K562 (cell line): ENCODE measurements around the gene RIOK3. TPM values are rescaled to one million over a fixed set of nuclear protein-coding genes. Genes with fewer than 3 reads are reported as not detected.
A peak's percentile ranks its signal among the peaks of the same experiment; 100 is the strongest.

Experiments used
- ELK3 ChIP-seq: fragments of 450-650 bp; formaldehyde crosslinking; IDR thresholded peaks from 2 replicates; pipeline ENCODE4 v1.4.0; 2020; ENCODE audit warnings: mild to moderate bottlenecking
- EP400 ChIP-seq: fragments of 450-650 bp; IDR thresholded peaks from 2 replicates; pipeline ENCODE4 v1.6.1; 2017; ENCODE audit warnings: antibody characterized with exemption, mild to moderate bottlenecking, moderate library complexity
- FOXJ2 ChIP-seq: fragments of 200-800 bp; sonication (Bioruptor generic); IDR thresholded peaks from 2 replicates; pipeline ENCODE4 v1.6.1; 2016; ENCODE audit warnings: missing genetic modification characterization, missing compliant biosample characterization
- GTF2F1 ChIP-seq: IDR thresholded peaks from 2 replicates; pipeline ENCODE4 v1.6.1; 2011; ENCODE audit warnings: low read depth, low read length, improper control_type of control experiment
- KHSRP ChIP-seq: fragments of 450-650 bp; IDR thresholded peaks from 2 replicates; pipeline ENCODE4 v1.6.1; 2017
- NCOR1 ChIP-seq: fragments of 450-650 bp; IDR thresholded peaks from 2 replicates; pipeline ENCODE4 v1.6.1; 2016; ENCODE audit warnings: mild to moderate bottlenecking, moderate library complexity
- PTRF ChIP-seq: fragments of 450-650 bp; IDR thresholded peaks from 2 replicates; pipeline ENCODE4 v1.6.1; 2016; ENCODE audit warnings: mild to moderate bottlenecking, missing genetic modification characterization, missing compliant biosample characterization
- SP2 ChIP-seq: IDR thresholded peaks from 2 replicates; pipeline ENCODE4 v1.6.1; 2011; ENCODE audit warnings: mild to moderate bottlenecking, low read depth, low read length, moderate library complexity; ENCODE audit not compliant: poor library complexity, severe bottlenecking; ENCODE audit errors: extremely low read depth
- XRCC4 ChIP-seq: IDR thresholded peaks from one replicate; pipeline ENCODE4 v1.6.1; 2011; ENCODE audit not compliant: insufficient read depth, insufficient read length; ENCODE audit errors: extremely low read depth
- YY1 ChIP-seq, 3 experiments: IDR thresholded peaks; 2 replicates each; pipeline ENCODE4 v1.6.1; 2011; ENCODE audit warnings: low read length in 2 of 3, mild to moderate bottlenecking in 2 of 3, moderate library complexity in 2 of 3, borderline replicate concordance in 1 of 3, control low read depth in 1 of 3, low read depth in 1 of 3; ENCODE audit not compliant: insufficient read depth in 3 of 3, insufficient replicate concordance in 2 of 3, control insufficient read depth in 1 of 3, insufficient read length in 1 of 3; ENCODE audit errors: extremely low read depth in 1 of 3
- ZNF12 ChIP-seq: sonication (generic); formaldehyde crosslinking; IDR thresholded peaks from 2 replicates; pipeline ENCODE4 v1.4.0; 2020; ENCODE audit warnings: mild to moderate bottlenecking, missing genetic modification reagents
- ZNF280B ChIP-seq: fragments of 250-450 bp; sonication (Bioruptor Pico); IDR thresholded peaks from 2 replicates; pipeline ENCODE4 v1.5.1; 2021; ENCODE audit warnings: mild to moderate bottlenecking
- ZNF407 ChIP-seq: fragments of 450-650 bp; IDR thresholded peaks from 2 replicates; pipeline ENCODE4 v1.6.1; 2016; ENCODE audit warnings: low read depth
- ZNF445 ChIP-seq: fragments of 250-450 bp; sonication (Bioruptor Pico); IDR thresholded peaks from 2 replicates; pipeline ENCODE4 v1.4.0; 2020; ENCODE audit warnings: low read depth, mild to moderate bottlenecking, moderate library complexity
- ZNF75A ChIP-seq: fragments of 450-650 bp; formaldehyde crosslinking; IDR thresholded peaks from 2 replicates; pipeline ENCODE4 v1.4.0; 2020; ENCODE audit warnings: mild to moderate bottlenecking
- ZNF830 ChIP-seq: fragments of 250-450 bp; sonication (Bioruptor Pico); IDR thresholded peaks from 2 replicates; pipeline ENCODE4 v1.5.0; 2021; ENCODE audit warnings: mild to moderate bottlenecking
- polyA plus RNA-seq, 8 experiments: library from polyadenylated mRNA; depleted of rRNA in 4 of 8; stranded (reverse) in 5 of 8; unstranded in 3 of 8; fragments of >200 nt; fragmentation: Nextera tagmentation in 2 of 8; fragmentation: Illumina TruSeq in 1 of 8; extraction: Ambion mirVana in 2 of 8; extraction: Trizol in 1 of 8; gene quantifications; 2 replicates each; pipeline versions ENCODE4 v1.2.1 to v1.2.3, GENCODE V29; 2011 to 2014; ENCODE audit warnings: inconsistent platforms in 1 of 8, missing spikeins in 1 of 8
- total RNA-seq, 7 experiments: library from RNA; depleted of rRNA in 6 of 7; stranded (reverse); fragments of >200 nt in 6 of 7; fragmentation: Illumina TruSeq in 2 of 7; extraction: Trizol in 2 of 7; gene quantifications; 2 replicates each; pipeline versions ENCODE4 v1.2.1 to v1.2.3, GENCODE V29; 2011 to 2021; ENCODE audit warnings: low replicate concordance in 1 of 7

Gene RIOK3
- total and polyA plus RNA-seq, 9 of the 15 experiments (the other 6 are each of a cell fraction or from before 2014, with no cell fraction given) = 21.4 to 89.5 (median 62.9) TPM

DNA sequence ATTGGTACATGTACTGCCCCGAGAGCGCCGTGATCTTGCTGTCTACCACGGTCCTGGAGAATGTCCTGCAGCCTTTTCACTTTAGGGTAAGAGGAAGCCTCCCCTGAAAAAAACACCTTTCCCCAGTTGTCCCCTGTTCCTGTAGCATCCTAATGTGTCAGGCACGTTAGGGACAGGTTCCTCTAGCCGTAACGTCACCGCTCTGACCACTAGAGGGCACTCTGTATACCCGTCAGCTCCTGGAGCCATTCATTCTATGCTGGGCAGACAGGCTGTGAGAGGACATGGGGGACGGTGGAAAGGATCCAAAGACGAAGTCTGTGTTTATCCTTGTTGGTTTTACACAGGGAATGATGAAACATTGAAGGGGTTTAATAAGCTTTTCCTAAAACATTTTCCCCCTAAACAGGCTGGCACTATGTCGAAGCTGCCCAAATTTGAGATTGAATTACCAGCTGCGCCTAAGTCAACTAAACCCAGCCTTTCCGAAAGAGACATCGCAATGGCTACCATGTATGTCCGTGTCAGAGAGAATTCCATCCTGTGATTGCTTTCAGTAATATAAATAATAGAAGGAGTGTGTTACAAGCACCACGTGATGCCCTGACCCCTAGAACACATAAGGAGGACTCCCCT, 62.9 kb downstream of the RIOK3 start (continued):
- TF ChIP-seq ZNF280B (CRISPR knock-in tag) (no peak), NCOR1 (no peak), FOXJ2 (no peak), KHSRP (no peak), ZNF830 (CRISPR knock-in tag) (no peak), ZNF12 (0 out of 2 replicates have a peak, but pooled peaks have one; percentile 22), GTF2F1 (no peak), ZNF407 (no peak), ZNF445 (no peak), ELK3 (CRISPR knock-in tag) (no peak), YY1 (IDR thresholded peaks at IDR 0.05; ENCODE audit: borderline replicate concordance in 1 of 3, control insufficient read depth in 1 of 3, extremely low read depth in 1 of 3, insufficient read depth in 3 of 3, insufficient read length in 1 of 3, insufficient replicate concordance in 2 of 3, low read depth in 1 of 3, low read length in 2 of 3) (peak in 1 of 3 experiments; percentile 59), PTRF (tag) (no peak), EP400 (no peak), ZNF75A (no peak), SP2 (no peak), XRCC4 (no peak)
